HAP-1 (cell line): Measurements from ENCODE around the gene VAT1L.

Experiments
- DNase-seq, 2 experiments: peaks; one replicate each; pipeline ENCODE4 v3.0.0-alpha.2; 2016 to 2020; ENCODE audit warnings: low spot score in 2 of 2
- H3K27me3 ChIP-seq: fragments of 250-450 bp; sonication (Bioruptor Pico); 2 replicates; pipeline ENCODE4 v1.5.1; 2020; ENCODE audit warnings: low read depth, mild to moderate bottlenecking, moderate library complexity
- H3K36me3 ChIP-seq: fragments of 250-450 bp; sonication (Bioruptor Pico); replicated peaks from 2 replicates; pipeline ENCODE4 v1.5.1; 2020; ENCODE audit warnings: mild to moderate bottlenecking
- H3K4me1 ChIP-seq: fragments of 250-450 bp; sonication (Bioruptor Pico); 2 replicates; pipeline ENCODE4 v1.5.1; 2020; ENCODE audit warnings: mild to moderate bottlenecking
- H3K4me3 ChIP-seq: fragments of 250-450 bp; sonication (Bioruptor Pico); 2 replicates; pipeline ENCODE4 v1.5.1; 2020; ENCODE audit warnings: mild to moderate bottlenecking, moderate library complexity
- H3K9me3 ChIP-seq: fragments of 250-450 bp; sonication (Bioruptor Pico); 2 replicates; pipeline ENCODE4 v1.5.1; 2020; ENCODE audit warnings: mild to moderate bottlenecking, moderate library complexity
- in situ Hi-C: fragments of 300-500 bp; cut with MboI; formaldehyde crosslinking; loops from 3 replicates; pipeline ENCODE4 v1.14.3; 2020; ENCODE audit warnings: low sequenced_read_pairs, inconsistent platforms, mixed read lengths

VAT1L gene

GRCh38 chr16:78022347-78023060 lies 234.1 kb downstream of the VAT1L start, which contains the start of gene CLEC3A:
Gene CLEC3A, plus strand, starts transcription at chr16:78022548. Its CDS starts 79 bp downstream, at chr16:78022627.
- no peaks in the 10 kb centered on the region for H3K9me3 ChIP-seq
- DNase-seq: no peak
- H3K36me3 ChIP-seq: no peaks in the 10 kb centered on the region
- in situ Hi-C loops: no loop called here
- H3K27me3 ChIP-seq: no peaks in the 10 kb centered on the region
- no peak within 1 kb of the TSS for H3K4me3 ChIP-seq
- H3K4me1 ChIP-seq: no peaks in the 10 kb centered on the region

- H3K36me3 ChIP-seq: no peaks in the 10 kb centered on the region
- no peak overlapping the region for H3K4me3 ChIP-seq
- H3K9me3 ChIP-seq: no peaks in the 10 kb centered on the region
- no peak for DNase-seq
- in situ Hi-C loops: no loop called here
- no peaks in the 10 kb centered on the region for H3K4me1 ChIP-seq
- no peaks in the 10 kb centered on the region for H3K27me3 ChIP-seq
Observed at GRCh38 chr16:78024159-78024558, 235.8 kb downstream of the VAT1L start.

GRCh38 chr16:78025631-78026030 lies 237.3 kb downstream of the VAT1L start:
- in situ Hi-C loops: no loop called here
- Histone ChIP-seq H3K27me3 (no peaks in the 10 kb centered on the region), H3K9me3 (no peaks in the 10 kb centered on the region), H3K4me3 (no peak overlapping the region), H3K36me3 (no peaks in the 10 kb centered on the region), H3K4me1 (no peaks in the 10 kb centered on the region)
- no peak for DNase-seq

- in situ Hi-C loops: no loop called here
- no peak for DNase-seq
- H3K4me1 ChIP-seq: no peaks in the 10 kb centered on the region
- H3K27me3 ChIP-seq: no peaks in the 10 kb centered on the region
- H3K9me3 ChIP-seq: no peaks in the 10 kb centered on the region
- H3K4me3 ChIP-seq: no peak overlapping the region
- no peaks in the 10 kb centered on the region for H3K36me3 ChIP-seq
Observed at GRCh38 chr16:78028018-78028417, 239.7 kb downstream of the VAT1L start.
